ENCODE results near the gene E2F2.

E2F2 gene

GRCh38 chr1:23497777-23498439, 33.1 kb downstream of the E2F2 start:
- TF ChIP-seq TAF1 (IDR thresholded peaks at IDR 0.05; ENCODE audit: borderline replicate concordance, insufficient read depth, low read length), result no peak
- no peak for TF ChIP-seq FOXP2 (optimal IDR thresholded peaks at IDR 0.05; ENCODE audit: borderline replicate concordance, extremely low read depth, extremely low read length, insufficient read depth)
- no peak for TF ChIP-seq POLR2AphosphoS5 (IDR thresholded peaks at IDR 0.05; ENCODE audit: low read depth, low read length)
- TF ChIP-seq REST (IDR thresholded peaks at IDR 0.05; ENCODE audit: insufficient read depth in 1 of 2, low read depth in 2 of 2, low read length in 2 of 2), result no peak
- no peak for TF ChIP-seq SIN3A (IDR thresholded peaks at IDR 0.05; ENCODE audit: borderline replicate concordance, insufficient read depth, low read length)

DNA sequence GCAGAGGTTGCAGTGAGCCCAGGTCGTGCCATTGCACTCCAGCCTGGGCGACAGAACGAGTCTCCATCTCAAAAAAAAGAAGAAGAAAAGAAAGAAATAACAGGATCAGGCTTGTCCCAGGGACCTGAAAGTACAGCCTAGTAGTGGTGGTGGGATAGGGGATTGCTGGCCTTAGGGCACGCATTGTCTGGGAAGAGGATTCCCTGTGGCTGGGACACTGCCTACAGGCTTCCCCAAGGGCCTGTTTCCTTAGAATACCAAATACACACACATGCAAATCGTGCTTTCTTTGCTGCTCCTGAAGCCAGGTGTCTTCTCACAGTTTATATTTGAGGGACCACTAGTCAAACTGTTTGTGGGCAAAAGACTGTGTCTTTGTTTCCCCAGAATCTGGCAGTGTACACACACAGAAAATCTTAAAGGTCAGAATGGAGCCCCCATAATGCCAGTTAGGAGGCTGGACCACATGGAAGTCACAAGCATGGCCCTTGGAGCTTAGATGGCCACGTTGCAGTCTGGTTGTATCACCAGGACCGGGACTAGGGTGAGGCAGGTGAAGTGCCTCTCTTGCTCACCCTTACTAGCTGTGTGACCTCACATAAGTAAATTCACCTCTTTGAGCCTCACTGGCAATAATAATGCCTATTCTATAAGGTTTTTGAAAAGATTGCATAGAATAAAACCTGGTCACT, 34.4 kb downstream of the E2F2 start:
- TF ChIP-seq SIN3A (IDR thresholded peaks at IDR 0.05; ENCODE audit: borderline replicate concordance, insufficient read depth, low read length) (no peak), POLR2AphosphoS5 (IDR thresholded peaks at IDR 0.05; ENCODE audit: low read depth, low read length) (no peak), FOXP2 (optimal IDR thresholded peaks at IDR 0.05; ENCODE audit: borderline replicate concordance, extremely low read depth, extremely low read length, insufficient read depth) (no peak), TAF1 (IDR thresholded peaks at IDR 0.05; ENCODE audit: borderline replicate concordance, insufficient read depth, low read length) (no peak), REST (IDR thresholded peaks at IDR 0.05; ENCODE audit: insufficient read depth in 1 of 2, low read depth in 2 of 2, low read length in 2 of 2) (no peak)

GRCh38 chr1:23492132-23492720, 38.8 kb downstream of the E2F2 start:
- no peak for TF ChIP-seq SIN3A (IDR thresholded peaks at IDR 0.05; ENCODE audit: borderline replicate concordance, insufficient read depth, low read length)
- TF ChIP-seq POLR2AphosphoS5 (IDR thresholded peaks at IDR 0.05; ENCODE audit: low read depth, low read length), result no peak
- TF ChIP-seq TAF1 (IDR thresholded peaks at IDR 0.05; ENCODE audit: borderline replicate concordance, insufficient read depth, low read length), result no peak
- no peak for TF ChIP-seq REST (IDR thresholded peaks at IDR 0.05; ENCODE audit: insufficient read depth in 1 of 2, low read depth in 2 of 2, low read length in 2 of 2)
- no peak for TF ChIP-seq FOXP2 (optimal IDR thresholded peaks at IDR 0.05; ENCODE audit: borderline replicate concordance, extremely low read depth, extremely low read length, insufficient read depth)

DNA sequence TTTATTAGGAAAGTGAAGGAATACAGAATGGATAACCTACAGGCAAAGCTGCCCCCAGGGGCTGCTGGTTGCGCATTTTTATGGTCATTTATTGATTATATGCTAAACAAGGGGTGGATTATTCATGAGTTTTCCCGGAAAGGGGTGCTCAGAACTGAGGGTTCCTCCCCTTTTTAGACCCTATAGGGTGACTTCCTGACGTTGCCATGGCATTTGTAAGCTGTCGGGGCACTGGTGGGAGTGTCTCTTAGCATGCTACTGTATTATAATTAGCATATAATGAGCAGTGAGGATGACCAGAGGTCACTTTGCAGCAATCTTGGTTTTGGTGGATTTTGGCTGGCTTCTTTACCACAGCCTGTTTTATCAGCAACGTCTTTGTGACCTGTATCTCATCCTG, 41.2 kb downstream of the E2F2 start:
- TF ChIP-seq SIN3A (IDR thresholded peaks at IDR 0.05; ENCODE audit: borderline replicate concordance, insufficient read depth, low read length) (no peak), FOXP2 (optimal IDR thresholded peaks at IDR 0.05; ENCODE audit: borderline replicate concordance, extremely low read depth, extremely low read length, insufficient read depth) (no peak), POLR2AphosphoS5 (IDR thresholded peaks at IDR 0.05; ENCODE audit: low read depth, low read length) (no peak), REST (IDR thresholded peaks at IDR 0.05; ENCODE audit: insufficient read depth in 1 of 2, low read depth in 2 of 2, low read length in 2 of 2) (no peak), TAF1 (IDR thresholded peaks at IDR 0.05; ENCODE audit: borderline replicate concordance, insufficient read depth, low read length) (no peak)
